Neural progenitor cell (in vitro differentiated cells): ENCODE measurements around the gene ERCC5.
A peak's percentile ranks its signal among the peaks of the same experiment; 100 is the strongest.

Experiments used
- EZH2 ChIP-seq: fragments of 200-600 bp; sonication (generic); IDR thresholded peaks from 2 replicates; pipeline ENCODE4 v1.6.1; 2017; ENCODE audit warnings: antibody characterized with exemption, mild to moderate bottlenecking, moderate library complexity
- TF ChIP-seq, protein P1 (sequence below): fragments of 200-600 bp; sonication (generic); IDR thresholded peaks from 2 replicates; pipeline ENCODE4 v1.5.1; 2017; ENCODE audit warnings: antibody characterized with exemption, mild to moderate bottlenecking

DNA sequence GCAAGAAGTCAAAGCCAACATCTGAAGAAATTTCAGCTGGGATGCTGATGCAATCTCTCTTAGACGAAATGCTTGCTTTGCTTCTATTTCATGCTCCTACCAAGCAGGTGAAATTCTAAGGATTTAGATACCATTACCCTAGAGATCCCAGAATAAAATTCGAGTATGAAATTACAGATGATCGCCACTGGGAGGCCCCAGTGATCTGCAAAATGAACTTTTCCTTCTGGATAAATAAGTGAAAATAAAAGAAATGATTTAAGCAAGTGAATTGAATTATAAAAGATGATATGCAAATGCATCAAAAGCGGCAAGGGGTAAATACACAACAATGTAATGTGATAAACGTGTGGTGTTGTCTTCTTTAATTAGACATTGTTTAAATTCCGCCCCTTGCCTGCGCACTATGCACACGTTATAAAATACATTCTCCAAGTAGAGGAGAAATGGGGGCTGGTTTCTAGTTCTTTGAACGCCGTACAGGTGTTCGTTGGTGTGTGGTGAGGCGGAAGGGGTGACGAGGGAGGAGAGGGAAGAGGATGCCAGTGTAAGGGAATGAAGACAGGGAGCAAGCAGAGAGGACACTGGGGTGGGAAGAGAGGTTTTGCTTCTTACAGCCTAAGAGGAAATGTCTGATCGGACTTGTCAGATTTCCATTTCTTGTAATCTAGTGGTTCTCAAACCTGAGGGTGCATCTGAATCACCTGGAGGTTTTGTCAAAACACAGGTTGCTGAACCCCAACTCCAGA is 58.0 kb downstream of the ERCC5 start:
- TF ChIP-seq, protein P1, sequence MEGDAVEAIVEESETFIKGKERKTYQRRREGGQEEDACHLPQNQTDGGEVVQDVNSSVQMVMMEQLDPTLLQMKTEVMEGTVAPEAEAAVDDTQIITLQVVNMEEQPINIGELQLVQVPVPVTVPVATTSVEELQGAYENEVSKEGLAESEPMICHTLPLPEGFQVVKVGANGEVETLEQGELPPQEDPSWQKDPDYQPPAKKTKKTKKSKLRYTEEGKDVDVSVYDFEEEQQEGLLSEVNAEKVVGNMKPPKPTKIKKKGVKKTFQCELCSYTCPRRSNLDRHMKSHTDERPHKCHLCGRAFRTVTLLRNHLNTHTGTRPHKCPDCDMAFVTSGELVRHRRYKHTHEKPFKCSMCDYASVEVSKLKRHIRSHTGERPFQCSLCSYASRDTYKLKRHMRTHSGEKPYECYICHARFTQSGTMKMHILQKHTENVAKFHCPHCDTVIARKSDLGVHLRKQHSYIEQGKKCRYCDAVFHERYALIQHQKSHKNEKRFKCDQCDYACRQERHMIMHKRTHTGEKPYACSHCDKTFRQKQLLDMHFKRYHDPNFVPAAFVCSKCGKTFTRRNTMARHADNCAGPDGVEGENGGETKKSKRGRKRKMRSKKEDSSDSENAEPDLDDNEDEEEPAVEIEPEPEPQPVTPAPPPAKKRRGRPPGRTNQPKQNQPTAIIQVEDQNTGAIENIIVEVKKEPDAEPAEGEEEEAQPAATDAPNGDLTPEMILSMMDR = peak; percentile 73
- no peak for TF ChIP-seq EZH2
